ENCODE data around the gene PAM.

The PAM gene

DNA sequence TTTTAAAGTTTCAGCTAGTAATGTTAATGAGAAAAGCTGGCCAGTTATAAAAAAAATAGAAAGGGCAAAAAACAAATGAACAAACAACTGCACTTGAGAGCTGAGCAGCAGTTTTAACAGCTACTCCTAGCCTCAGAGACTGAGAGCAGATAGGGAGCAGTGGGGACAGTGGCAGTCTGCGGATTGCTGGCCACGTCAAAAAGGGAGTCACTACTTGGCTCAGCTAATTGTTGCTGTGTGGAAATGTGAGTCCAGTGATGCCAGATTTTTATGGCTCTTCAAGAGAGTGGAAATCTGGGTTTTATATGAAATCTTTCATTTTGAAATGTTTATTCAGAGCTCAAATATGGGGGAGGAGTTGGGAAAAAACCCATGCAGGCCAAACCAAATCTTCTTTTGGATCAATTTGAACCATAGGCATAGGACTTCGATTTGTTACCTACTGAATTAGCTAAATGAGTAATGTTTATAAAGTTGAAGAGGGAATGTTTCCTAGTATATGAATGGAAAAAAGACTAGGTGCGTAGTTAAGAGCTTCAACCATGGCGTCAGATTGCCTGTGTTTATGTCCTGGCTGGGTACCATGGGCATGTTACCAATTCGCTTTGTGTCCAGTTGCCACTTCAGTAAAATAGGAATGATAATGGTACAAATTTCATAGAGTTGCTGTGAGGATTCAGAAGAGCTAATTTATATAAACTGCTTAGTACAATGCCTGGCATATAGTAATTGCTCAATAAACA is 102.1 kb downstream of the PAM start:
- no peak for DNase-seq

DNA sequence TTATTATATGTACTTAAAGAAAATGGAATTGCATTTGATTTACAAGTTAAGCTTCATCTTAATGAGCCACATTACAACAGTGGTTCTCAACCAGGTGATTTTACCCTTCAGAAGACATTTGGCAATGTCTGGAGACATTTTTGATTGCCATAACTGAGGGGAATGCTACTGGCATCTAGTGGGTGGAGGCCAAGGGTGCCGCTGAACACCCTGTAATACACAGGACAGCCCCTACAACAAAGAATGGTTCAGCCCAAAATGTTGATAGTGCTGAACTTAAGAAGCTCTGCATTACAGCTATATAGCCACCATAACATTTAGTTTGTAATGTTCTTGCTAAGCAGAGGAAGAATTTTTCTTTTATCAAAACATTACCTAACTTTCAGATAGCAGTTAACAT is 103.1 kb downstream of the PAM start:
- DNase-seq: no peak

DNA sequence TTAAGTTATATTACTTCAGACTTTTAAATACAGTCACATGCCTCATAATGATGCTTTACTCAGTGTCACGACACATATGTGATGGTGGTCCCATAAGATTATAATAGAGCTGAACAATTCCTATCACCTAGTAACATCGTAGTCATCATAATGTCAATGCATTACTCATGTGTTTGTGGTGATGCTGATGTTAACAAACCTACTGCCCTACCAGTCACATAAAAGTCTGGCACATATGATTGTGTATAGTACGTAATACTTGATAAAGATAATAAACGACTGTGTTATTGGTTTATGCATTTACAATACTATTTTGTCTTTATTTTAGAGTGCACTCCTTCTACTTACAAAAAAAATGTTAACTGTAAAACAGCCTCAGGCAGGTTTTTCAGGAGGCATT is 103.7 kb downstream of the PAM start:
- no peak for DNase-seq

DNA sequence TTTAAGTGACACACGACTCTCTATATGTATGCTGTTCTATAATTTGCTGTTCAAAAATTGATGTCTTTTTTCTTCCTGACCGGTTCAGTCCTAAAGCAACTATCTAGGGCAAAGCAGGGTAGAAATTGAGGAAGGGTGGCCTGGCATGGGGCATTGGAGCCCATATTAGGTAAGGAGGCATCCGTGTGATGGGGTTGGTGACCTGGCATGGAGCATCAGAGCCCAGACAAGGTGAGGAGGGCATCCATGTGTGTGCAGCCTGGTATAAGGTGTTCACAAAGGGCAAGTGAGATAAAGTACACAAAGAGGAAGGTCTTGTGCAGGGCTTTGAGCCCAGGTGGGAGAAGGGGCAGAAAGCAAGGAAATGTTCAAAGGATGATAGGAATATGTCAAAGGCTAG is 104.9 kb downstream of the PAM start:
- no peak for DNase-seq

DNA sequence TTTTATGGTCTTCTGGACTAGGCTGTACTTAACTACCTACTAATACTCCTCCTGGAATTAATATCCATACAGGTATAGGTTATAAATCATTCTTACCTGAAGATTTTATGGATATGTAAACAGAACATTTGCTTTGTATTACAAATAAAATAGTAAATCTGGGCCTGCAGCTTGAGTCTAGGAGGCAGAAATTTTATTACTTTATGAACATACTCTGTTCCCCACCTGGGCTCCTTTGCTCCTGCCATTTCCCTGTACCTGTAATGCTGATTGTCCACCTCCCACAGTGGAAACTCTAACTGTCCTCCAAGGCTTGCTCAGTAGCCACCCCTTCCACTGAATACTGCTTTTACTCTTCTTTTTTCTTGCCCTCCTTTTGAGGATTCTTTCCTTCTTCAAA is 108.0 kb downstream of the PAM start:
- DNase-seq: no peak

DNA sequence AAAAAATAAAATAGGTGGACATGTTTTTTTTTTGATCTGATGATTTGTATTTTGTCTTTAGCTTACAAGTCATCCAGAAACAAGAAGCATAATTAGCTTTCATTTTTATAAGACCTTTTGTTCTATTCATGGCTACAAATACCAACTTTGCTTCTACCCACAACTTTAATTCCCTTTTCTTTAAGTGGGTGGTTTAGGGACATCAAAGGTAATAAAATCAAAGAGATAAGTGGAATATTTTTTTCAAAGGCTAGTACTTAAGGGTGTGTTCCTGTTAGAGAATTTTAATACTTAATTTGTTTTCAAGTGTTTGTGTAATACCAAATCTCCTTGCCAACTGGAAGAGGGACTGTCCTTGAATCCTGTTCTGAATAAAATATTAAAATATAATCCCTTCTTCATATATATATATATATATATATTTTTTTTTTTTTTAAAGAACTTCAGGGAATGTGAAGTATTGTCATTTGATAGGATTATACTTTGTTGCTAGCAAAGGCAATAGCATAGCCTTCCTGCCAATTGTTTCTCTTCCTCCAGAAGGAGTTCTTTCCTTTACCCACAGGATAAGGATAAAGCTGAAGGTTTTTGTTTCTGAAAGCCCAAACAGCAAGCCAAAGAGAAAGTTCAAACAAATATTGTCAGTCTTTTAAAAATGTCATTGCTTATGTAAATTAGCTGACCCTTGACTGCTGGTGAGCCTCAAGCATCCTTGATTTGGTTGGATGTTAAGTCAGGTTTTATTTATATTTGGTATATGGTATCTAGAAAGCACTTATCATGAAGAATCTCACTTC is 108.9 kb downstream of the PAM start:
- DNase-seq: no peak

DNA sequence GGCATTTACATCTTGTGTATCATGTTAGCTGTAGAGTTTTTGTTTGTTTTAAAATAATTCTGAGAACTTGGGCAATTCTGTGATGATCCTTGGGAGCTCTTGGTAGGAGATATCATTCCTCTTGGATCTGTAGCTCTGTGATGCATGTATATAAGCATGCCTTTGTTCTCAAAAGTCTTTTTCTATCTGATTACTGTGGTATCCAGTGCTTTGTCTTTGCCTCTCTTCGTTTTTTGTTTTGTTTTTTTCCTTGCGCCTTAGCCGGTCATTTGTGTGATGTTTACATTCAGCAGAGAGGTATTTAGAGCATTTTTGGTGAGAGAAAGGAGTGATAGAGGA is 110.0 kb downstream of the PAM start:
- peak in 1 of 58 donors; percentile 52 for DNase-seq

DNA sequence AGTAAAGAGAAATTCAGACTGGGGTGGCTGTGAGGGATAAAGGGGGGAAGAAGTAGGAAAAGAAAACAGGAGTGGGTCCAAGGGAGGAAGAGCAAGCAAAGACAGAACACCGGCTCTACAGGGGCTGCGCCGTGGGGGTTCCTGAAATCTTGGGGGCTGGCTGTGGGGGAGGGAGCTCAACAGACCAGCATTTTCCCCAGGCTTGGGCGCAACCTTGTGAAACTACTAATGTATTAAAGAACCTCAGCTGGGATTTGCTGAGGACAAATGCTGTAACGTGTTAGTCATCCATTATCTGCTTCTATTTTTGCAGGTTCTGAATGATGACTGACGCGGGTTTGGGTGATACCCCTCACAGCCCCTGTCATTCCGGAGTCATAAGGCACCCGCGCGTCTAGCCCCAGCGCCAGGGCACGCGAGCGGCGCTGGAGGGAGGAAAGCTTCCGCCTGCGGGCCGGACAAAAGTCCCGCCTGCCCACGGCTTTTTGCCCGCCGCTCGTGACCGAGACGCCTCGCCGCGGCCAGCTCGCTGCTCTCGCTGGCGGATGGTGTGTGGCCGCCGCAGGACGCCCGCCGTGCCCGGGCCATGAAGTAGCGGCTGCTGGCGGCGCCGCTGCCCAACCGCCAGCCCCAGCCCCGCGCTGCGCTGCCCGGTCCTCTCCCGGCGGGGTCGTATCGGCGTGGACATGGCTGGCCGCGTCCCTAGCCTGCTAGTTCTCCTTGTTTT is 110.6 kb downstream of the PAM start:
- peak in 50 of 58 donors; percentile 3 to 80 (median 36) for DNase-seq

DNA sequence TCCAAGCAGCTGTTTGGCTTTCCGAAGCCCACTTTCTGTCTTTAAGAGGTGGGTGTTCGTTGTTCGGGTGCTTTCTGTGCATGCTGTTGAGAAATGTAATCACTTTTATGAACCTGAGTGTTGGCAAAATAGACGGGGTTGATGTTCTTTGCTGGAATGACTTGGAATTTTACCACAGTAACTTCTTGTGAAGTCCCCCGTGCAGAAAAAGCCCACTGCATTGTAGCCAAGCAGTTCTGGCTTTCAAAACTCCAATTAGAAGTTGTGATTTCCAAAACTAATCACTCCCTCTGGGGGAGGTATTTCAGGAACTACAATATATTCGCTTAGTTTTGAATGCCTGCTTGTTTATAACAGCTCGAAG is 111.1 kb downstream of the PAM start:
- DNase-seq: peak in 2 of 58 donors; percentile 53 to 61

DNA sequence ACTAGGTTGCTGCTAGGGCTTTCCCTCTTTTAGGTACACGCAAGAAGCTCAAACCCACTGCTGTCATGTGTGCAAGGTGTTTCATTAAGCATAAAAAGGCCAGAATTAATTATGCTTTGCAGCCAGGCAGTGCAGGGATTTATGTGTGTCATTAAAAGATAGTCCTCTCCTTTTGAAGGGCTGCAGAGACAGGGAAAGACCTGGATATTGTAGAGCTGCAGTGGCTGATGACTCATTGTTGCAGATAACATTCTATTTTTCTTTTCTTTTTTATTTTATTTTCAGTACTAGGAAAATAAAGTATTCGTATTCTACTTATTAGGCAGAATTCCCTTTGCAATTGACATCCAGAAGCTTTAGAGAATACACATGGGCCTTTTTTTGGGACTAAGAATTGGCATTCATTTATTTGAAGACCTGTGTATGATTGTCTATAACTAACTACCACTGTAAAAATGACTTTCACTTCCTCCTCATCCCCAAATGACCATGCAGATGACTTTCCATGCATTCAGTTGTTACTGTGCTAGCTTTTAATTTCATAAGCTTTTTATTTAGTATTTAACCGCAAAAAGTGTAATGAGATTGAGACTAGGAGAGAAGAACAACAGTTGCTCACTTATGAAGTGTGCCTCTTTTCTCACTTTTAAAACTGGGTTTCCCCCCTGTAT is 113.0 kb downstream of the PAM start:
- DNase-seq: no peak

DNA sequence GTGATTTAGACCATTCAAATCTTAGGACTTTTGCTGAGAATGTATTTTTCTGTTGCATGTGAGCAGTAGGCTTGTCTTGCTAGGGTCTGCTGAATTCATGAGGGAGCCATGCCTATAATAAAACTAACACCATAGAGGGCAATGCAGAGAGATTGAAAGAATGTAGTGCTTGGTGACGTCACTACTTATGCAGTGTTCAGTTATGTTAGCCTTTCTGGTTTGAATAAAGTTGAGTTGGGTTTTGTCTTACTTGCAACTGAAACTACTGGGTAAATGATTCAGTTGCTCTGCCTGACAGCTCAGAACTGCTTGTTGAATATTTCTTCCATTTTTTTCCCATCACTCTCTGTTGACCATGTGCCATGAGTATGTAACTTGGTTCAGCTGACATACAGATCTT is 114.1 kb downstream of the PAM start:
- no peak for DNase-seq

DNA sequence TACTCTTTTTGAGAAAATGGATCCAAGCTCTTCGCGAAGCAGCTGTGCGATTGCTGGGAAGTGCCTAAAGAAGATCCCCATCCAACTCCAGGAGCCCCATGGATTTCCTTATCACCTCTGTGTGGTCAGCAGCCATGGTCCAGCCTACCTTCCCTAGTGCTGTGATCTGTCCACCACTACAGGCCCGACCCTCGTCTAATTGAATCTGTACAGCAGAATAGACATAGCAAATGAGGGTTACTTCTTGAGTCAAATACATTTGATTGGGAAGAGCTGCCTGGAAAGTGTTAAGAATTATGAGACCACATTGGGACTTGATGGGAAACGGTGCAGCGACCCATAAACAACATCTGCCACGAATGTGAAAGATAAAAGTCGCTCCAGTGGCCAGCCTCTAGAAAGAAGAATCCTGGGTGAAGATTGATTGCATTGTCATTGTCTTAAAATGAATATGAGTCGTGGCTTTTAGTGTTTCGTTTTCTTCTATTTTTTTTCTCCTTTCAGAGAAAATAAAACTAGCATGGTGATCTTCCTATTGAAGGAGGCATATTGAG is 118.4 kb downstream of the PAM start:
- DNase-seq: no peak

DNA sequence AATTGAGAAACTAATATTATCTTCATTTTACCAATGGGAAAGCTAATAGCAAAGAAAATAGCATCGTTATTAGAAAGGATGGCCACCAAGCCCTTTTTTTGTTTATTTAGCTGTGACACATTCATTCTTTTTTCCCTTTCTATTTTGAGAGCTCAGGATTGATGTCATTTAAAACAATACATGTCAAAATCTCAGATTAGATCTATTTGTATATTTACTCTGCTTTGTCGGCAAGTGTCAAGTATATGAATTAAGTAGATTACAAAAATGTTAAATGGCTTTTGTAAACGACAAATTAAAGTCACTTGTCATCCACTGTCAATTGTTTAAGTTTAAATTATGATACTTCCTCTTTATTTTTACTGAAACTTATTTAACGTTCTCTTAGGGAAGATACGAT is 118.9 kb downstream of the PAM start:
- DNase-seq: no peak

DNA sequence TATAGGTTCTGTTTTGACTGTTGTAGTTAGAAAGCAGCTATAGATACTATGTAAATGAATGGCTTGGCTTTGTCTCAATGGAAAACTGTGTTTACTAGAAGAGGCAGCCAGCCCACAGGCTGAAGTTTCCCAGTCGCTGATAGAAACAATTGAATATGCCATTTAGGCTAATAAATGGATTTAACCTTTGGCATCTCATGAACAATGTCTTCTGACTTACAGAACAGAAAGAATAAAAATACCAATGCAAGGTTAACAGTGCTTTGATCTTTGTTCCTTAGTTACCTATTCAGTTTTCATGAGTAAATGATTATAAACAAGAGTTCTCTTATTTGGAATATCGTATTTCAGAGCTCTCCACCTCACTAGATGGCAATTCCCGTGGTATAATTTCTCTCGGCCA is 120.6 kb downstream of the PAM start:
- DNase-seq: no peak

DNA sequence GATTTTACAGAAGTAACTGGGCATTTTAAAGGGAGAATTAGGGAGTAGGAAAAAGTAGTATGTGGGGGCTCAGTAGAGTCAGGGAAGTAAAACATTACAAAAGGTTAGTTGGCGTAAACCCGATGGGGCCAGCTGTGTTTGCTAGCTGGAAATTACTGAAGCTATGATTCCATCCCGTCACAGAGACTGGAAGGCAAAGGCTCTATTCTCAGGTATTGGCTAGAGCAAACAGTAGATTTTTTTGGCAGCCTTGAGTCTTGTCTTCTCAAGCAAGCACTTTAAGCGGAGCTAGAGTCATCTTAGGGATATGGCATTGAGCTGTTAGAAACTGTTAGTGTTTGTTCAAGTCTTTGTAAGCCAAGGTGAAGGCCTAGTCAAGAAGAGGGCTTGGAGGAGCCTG is 121.5 kb downstream of the PAM start:
- DNase-seq: no peak

DNA sequence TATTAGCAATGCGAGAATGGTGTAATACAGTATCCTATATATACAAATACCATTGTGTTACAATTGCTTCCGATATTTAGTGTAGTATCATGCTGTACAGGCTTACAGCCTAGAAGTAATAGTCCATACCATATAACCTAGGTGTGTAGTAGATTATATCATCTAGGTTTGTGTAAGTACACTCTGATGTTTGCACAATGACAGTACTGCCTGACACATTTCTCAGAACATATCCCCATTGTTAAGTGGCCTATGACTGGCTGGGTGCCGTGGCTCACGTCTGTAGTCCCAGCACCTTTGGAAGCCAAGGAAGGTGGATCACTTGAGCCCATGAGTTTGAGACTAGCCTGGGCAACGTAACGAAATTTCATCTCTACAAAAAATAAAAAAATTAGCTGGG is 124.6 kb downstream of the PAM start:
- DNase-seq: no peak

DNA sequence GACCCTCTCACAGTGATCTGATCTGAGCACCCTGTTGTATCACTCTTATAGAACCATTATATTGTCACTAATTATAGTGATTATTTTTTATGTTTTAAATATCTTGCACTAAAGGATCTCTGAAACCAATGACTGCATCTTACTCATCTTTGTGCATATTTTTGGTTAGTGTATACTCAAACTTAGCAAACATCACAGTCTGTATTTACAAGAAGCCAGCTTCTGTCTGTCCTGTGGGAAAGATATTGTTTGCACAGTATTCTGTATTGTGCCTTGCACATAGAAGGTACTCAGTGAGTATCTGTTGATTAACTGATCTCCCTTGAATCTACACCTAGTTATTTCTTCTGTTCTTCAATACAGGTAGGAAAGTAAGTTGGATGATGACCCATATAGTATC is 131.5 kb downstream of the PAM start:
- no peak for DNase-seq

DNA sequence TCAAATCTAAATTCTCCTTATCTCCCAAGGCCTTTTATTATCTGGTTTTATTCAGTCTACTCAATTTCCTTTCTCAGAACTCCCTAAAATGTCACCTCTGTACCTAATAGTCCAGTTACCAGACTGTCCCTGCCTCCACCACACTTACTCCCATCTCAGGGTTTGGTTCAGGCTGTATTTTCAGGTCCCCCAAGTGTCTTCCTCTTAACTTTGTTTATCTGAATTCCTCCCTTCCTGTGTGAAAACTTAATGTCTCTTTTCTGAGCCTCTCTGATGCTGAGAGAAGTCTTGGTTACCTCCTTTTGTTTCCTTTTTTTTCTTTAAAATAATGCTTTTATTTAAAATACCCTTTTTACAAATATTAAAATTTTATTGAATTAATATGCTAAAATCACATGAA is 133.4 kb downstream of the PAM start:
- no peak for DNase-seq

DNA sequence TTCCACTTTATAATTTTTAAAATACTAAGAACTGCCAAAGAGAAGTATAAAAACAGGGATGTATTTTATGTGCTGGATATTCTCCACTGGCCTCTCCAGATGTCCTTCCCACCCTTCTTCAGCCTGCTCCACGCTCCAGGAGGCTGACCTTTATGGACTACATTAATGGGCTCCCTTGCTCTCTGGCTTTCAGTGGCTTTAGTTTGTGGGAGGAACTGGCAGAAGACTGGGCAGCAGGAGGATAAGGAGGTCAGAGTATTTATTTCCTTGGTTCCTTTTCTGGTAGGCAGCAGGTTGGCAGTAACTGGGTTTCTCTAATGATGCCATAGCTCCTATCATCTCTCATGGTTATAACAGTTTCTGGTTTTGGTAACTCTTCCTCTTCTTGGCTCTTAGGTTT is 133.9 kb downstream of the PAM start:
- DNase-seq: no peak

DNA sequence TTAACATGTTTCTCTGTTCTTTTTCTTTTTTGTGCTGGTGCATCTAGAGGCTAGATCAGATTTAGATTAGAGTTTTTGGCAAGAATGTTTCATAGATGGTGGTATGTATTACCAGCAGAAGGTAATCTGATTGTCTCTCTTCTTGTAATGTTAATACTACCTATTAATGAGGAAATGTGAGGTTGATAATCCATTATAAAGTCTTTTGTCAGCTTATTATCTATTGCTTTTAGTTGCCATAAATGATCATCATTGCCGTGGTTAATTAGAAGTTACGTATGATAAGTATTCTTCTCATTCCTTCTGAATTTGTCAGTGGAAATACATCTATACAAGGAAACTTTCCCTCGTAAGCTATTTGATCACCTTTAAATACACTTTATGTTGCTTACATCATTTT is 135.0 kb downstream of the PAM start:
- no peak for DNase-seq

DNA sequence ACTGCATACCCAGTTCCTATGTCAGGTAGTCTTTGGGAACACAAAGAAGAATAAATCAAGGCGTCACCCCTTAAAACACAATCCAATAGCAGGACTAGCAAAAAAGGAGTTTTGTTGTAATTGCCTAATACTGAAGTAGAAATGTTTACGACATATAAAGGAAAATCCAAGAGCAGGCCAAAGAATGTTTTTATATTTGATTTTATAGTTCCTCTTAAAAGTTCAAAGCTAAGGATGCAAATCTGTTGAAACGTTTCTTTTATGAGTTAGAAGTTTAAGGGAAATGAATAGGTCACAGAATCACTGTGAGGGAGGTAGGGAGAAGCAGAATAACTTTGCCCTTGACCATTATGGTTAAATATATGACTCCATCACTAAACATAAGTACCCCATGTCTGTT is 136.1 kb downstream of the PAM start:
- no peak for DNase-seq

DNA sequence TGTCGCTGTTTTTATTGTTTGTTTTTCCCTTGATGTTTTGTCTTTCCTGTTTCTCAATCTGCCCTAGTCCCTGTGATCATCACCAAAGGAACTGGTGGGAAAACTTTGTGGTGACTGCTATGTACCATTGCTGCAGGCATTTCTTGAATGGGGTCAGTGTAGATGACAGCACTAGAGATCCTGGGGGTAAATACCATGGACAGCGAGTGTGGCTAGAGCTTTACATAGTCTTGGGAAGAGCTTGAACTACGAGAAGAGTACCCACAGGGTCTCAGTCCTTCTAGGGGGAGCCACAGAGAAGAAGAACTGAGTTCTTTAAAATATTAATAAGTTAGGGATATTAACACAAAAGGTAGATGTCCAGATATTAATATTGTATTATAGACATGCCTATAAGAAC is 138.8 kb downstream of the PAM start:
- DNase-seq: no peak
